Activated CD8-positive, alpha-beta memory T cell treated with anti-CD3 and anti-CD28 coated beads, Interleukin-2, amount 10 ng/mL, durations not matched to agents 7 days and 5 days (primary cell): ENCODE data around the gene CUX1. TPM values are rescaled to one million over a fixed set of nuclear protein-coding genes. Genes with fewer than 3 reads are reported as not detected.

Source experiments
- ATAC-seq: fragments of 150-1000 bp; cut with Tn5 transposase; one replicate; pipeline ENCODE4 v1.10.0; 2021; ENCODE audit warnings: moderate library complexity
- CTCF ChIA-PET: fragments of 350-600 bp; sonication (Branson Sonifier 250); formaldehyde crosslinking; loops from one replicate; lab custom pipeline; 2021; ENCODE audit warnings: antibody characterized with exemption; lab: Charles Lee
- DNase-seq: peaks from one replicate; pipeline ENCODE4 v3.0.0-alpha.2; 2020
- H3K27ac Mint-ChIP-seq: one replicate; pipeline ENCODE4 v1.8.0; 2021; ENCODE audit warnings: mild to moderate bottlenecking, mixed read lengths
- H3K27me3 Mint-ChIP-seq: one replicate; pipeline ENCODE4 v1.8.0; 2021; ENCODE audit warnings: mixed read lengths
- H3K36me3 Mint-ChIP-seq: one replicate; pipeline ENCODE4 v1.8.0; 2021; ENCODE audit warnings: mild to moderate bottlenecking, mixed read lengths
- H3K4me1 Mint-ChIP-seq: one replicate; pipeline ENCODE4 v1.8.0; 2021; ENCODE audit warnings: mixed read lengths
- H3K4me3 Mint-ChIP-seq: one replicate; pipeline ENCODE4 v1.8.0; 2021; ENCODE audit warnings: mild to moderate bottlenecking, moderate library complexity, mixed read lengths
- H3K9me3 Mint-ChIP-seq: one replicate; pipeline ENCODE4 v1.8.0; 2022; ENCODE audit warnings: low read depth, mixed read lengths
- total RNA-seq, 2 experiments: library from RNA; stranded (reverse); gene quantifications; one replicate each; pipeline ENCODE4 v1.2.3, GENCODE V29; 2021

Gene CUX1
- total RNA-seq, 2 experiments from 2014 or later = 24.0 to 28.7 TPM

DNA sequence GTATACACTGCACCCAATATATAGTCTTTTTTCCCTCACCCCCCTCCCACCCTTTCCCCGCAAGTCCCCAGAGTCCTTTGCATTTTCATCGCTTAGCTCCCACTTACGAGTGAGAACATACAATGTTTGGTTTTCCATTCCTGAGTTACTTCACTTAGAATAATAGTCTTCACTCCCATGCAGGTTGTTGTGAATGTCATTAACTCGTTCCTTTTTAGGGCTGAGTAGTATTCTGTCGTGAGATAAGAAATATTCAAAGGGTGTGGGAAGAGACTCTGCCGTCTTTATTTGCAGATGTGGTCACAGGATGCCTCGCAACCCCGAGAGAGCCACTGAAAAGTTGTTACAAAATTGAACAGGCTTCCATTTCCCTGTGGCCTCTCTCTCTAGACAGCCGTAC lies 331.4 kb downstream of the CUX1 start:
- no peak for ATAC-seq
- Mint-ChIP-seq H3K36me3 (no peaks in the 10 kb centered on the region), H3K9me3 (no peaks in the 10 kb centered on the region), H3K27ac (no peak overlapping the region), H3K4me1 (no peaks in the 10 kb centered on the region), H3K4me3 (no peak overlapping the region), H3K27me3 (no peaks in the 10 kb centered on the region)
- CTCF ChIA-PET = interaction anchor here (0.6 kb wide), 1 partner anchor 19 kb away, joined by 3 read pairs; no protein-coding TSS in a partner anchor
- DNase-seq = no peak

DNA sequence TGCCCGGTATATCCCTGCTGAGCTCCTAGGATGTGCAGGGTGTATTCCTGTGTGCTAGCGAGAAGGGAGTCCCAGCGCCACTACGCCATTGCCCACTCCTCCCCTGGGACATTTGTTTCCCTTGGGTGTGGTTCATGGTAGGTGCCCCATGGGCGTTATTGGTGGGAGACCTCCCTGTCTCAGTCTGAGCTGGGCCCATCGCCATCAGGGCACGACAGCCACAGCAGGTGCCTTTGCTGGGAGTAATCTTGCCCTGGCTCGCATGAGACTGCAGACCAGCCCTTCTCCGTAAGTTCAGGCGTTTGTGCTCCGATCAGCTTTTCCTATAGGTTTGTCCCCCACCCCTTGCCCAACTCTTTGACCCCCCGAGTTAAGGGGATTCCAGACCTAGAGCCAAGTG lies 332.0 kb downstream of the CUX1 start:
- ATAC-seq = no peak
- Mint-ChIP-seq H3K4me3 (no peak overlapping the region), H3K36me3 (no peaks in the 10 kb centered on the region), H3K4me1 (no peaks in the 10 kb centered on the region), H3K9me3 (no peaks in the 10 kb centered on the region), H3K27me3 (no peaks in the 10 kb centered on the region), H3K27ac (no peak overlapping the region)
- no peak for DNase-seq
- CTCF ChIA-PET = no interaction called here

DNA sequence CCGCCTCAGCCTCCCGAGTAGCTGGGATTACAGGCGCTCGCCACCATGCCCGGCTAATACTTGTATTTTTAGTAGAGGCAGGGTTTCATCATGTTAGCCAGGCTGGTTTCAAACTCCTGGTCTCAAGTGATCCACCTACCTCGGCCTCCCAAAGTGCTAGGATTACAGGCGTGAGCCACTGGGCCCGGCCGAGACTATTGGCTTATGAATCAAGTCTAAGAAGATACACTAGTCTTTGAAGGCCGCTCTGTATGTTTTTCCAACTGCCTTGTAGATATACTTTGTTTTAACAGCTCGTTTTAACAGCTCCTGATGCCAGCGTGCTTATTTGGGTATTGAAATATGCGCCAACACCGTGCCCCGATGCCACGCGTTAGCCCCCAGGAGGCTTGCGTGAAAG lies 332.8 kb downstream of the CUX1 start:
- H3K4me3 Mint-ChIP-seq = no peak overlapping the region
- H3K36me3 Mint-ChIP-seq = no peaks in the 10 kb centered on the region
- CTCF ChIA-PET = no interaction called here
- H3K27ac Mint-ChIP-seq = no peak overlapping the region
- no peaks in the 10 kb centered on the region for H3K4me1 Mint-ChIP-seq
- no peaks in the 10 kb centered on the region for H3K9me3 Mint-ChIP-seq
- DNase-seq (no peak), ATAC-seq (no peak)
- no peaks in the 10 kb centered on the region for H3K27me3 Mint-ChIP-seq

DNA sequence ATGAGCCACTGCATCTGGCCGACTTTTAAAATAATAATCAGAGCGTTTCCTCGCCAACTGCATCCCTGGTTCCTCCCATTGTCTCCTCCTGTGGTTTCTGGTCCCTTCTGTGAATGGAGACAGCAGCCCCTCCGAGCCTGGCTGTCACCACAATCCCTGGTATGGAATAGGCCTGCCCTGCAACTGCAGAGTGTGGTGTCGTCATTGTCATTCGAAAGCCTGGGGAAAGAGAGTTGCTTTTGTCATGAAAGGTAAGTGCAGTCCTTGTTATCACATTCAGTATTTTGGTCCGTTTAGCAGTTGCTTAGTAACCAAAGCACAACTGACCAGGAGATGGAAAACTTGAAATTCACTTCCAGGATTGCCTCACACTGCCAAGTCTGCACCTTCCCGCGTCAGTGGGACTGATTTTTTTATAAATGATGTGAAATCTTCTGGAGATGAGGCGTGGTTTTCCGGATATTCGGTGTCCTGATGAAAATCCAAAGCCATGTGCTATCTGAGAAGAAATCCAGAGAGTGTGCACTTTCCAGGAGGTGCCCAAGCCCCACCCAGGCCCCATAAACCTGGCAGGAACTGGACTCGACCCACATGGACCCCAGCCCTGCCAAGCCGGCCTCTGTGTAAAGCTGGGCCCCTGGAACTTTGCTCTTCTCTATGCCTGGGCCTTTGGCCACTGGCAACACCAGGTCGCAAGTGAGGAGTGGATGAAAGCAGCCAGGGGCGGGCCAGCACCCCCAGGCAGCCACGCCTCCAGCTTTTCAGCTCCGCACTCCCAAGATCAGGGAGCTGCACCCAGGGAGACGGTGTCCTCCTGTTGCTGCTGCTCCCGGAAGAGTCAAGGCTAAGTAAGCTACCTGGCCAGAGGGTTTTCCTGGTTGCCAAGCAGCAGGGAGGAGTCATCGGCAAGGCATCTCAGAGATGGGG lies 335.5 kb downstream of the CUX1 start:
- no peaks in the 10 kb centered on the region for H3K9me3 Mint-ChIP-seq
- H3K4me3 Mint-ChIP-seq = no peak overlapping the region
- CTCF ChIA-PET = no interaction called here
- H3K4me1 Mint-ChIP-seq = no peaks in the 10 kb centered on the region
- no peak overlapping the region for H3K27ac Mint-ChIP-seq
- no peak for DNase-seq
- H3K27me3 Mint-ChIP-seq = no peaks in the 10 kb centered on the region
- no peak for ATAC-seq
- no peaks in the 10 kb centered on the region for H3K36me3 Mint-ChIP-seq

DNA sequence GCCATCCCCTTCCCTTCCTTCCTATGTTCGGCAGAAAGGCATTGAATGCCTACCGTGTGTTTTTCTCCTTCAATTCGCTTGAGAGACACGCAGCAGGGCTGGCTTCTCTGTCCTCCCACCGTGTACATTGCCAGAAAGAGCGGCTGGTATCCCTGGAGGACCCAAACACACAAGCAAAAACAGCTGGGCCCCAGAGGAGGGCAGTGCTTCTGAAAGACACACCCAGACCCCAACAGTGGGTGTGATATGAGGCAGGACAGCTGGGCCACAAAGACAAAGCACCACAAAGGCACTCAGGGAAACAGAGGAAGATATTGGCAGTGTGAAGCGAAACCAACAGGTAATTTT lies 336.1 kb downstream of the CUX1 start:
- no peak for ATAC-seq
- DNase-seq = no peak
- CTCF ChIA-PET = no interaction called here
- Mint-ChIP-seq H3K27me3 (no peaks in the 10 kb centered on the region), H3K36me3 (no peaks in the 10 kb centered on the region), H3K9me3 (no peaks in the 10 kb centered on the region), H3K27ac (no peak overlapping the region), H3K4me1 (no peaks in the 10 kb centered on the region), H3K4me3 (no peak overlapping the region)

DNA sequence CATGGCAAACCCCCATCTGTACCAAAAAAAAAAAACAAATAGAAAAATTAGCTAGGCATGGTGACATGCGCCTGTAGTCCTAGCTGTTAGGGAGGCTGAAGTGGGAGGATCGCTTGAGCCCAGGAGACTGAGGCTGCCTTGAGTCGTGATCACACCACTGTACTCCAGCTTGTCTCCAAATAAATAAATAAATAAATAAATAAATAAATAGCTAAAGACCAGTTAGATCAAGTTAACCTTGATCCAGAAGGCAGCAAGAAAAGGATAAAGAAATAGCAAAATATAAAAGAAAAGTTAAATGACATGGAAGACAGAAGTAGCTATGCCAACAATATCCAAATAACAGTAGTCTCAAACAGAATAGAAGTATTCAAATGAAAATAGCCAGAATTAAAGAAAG lies 337.0 kb downstream of the CUX1 start:
- ATAC-seq = no peak
- no peak for DNase-seq
- H3K4me1 Mint-ChIP-seq = no peaks in the 10 kb centered on the region
- H3K27ac Mint-ChIP-seq = no peak overlapping the region
- no peak overlapping the region for H3K4me3 Mint-ChIP-seq
- CTCF ChIA-PET = no interaction called here
- no peaks in the 10 kb centered on the region for H3K36me3 Mint-ChIP-seq
- H3K27me3 Mint-ChIP-seq = no peaks in the 10 kb centered on the region
- H3K9me3 Mint-ChIP-seq = no peaks in the 10 kb centered on the region

DNA sequence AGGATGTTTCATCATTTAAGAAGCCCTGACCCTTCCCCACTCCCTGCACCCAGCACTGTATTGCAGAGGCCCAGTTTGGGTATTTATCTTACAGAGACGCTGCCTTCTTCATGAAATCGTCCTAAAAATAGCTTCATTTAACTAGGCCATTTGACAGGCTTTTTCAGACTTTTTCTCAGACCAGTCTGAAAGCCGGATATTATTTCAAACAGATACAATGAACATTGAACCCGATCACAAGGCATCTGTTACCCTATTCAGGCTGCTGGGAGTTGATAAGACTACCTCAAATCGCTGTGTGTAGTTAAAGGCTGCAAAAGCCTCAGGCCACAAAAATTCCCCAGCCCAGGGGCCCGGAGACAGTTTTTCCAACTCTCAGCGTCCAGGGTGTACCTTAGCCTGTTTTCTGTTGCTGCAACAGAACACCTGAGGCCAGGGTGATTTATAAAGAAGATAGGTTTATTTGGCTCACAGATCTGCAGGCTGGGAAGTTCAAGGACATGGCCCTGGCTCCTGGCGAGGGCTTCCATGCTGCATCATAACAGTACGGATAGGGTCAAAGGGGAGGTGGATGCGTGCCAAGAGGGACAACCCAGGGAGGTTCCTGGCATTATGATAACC lies 338.5 kb downstream of the CUX1 start:
- CTCF ChIA-PET = no interaction called here
- H3K36me3 Mint-ChIP-seq = no peaks in the 10 kb centered on the region
- H3K4me3 Mint-ChIP-seq = no peak overlapping the region
- H3K27me3 Mint-ChIP-seq = no peaks in the 10 kb centered on the region
- H3K27ac Mint-ChIP-seq = no peak overlapping the region
- no peaks in the 10 kb centered on the region for H3K9me3 Mint-ChIP-seq
- DNase-seq = no peak
- ATAC-seq = no peak
- H3K4me1 Mint-ChIP-seq = no peaks in the 10 kb centered on the region

DNA sequence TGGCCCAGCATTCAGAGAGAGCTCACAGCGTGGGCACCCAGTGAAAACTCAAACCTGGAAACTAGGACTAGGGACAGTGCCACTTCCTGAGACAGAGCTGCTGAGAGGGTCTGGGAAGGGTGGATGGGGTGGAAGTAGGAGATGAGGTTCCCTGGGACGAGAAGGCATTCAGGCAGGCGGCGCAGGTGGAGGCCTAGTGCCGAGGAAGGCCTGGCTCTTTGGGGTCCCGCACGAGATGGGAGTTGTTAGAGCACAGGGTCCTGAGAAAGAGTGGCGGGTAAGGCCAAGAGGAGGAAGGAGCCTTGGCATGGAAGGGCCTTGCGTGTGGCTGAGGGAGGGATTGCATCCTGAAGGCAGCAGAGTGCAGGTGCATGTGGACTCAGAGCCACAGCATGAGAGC lies 339.4 kb downstream of the CUX1 start:
- Mint-ChIP-seq H3K4me1 (no peaks in the 10 kb centered on the region), H3K27ac (no peak overlapping the region), H3K36me3 (no peaks in the 10 kb centered on the region), H3K9me3 (no peaks in the 10 kb centered on the region), H3K4me3 (no peak overlapping the region), H3K27me3 (no peaks in the 10 kb centered on the region)
- DNase-seq (no peak), ATAC-seq (no peak)
- CTCF ChIA-PET = no interaction called here

DNA sequence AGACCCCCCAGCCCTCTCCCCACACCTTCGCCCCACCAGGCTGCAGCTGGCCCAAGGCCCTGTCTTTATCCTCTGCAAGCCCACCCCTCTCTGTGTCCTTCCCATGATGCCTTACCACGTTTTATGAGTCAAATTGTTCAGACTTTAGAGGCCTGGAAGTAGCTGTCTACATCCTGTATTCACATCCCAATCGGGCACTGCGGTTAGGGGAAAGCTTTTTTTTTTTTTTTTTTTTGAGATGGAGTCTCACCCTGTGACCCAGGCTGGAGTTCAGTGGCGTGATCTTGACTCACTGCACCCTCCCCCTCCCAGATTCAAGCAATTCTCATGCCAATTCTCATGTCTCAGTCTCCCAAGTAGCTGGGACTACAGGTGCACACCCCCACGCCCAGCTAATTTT lies 347.7 kb downstream of the CUX1 start:
- DNase-seq (no peak), ATAC-seq (no peak)
- Mint-ChIP-seq H3K9me3 (no peaks in the 10 kb centered on the region), H3K27me3 (no peaks in the 10 kb centered on the region), H3K4me1 (no peaks in the 10 kb centered on the region), H3K36me3 (no peaks in the 10 kb centered on the region), H3K27ac (no peak overlapping the region), H3K4me3 (no peak overlapping the region)
- CTCF ChIA-PET = no interaction called here

DNA sequence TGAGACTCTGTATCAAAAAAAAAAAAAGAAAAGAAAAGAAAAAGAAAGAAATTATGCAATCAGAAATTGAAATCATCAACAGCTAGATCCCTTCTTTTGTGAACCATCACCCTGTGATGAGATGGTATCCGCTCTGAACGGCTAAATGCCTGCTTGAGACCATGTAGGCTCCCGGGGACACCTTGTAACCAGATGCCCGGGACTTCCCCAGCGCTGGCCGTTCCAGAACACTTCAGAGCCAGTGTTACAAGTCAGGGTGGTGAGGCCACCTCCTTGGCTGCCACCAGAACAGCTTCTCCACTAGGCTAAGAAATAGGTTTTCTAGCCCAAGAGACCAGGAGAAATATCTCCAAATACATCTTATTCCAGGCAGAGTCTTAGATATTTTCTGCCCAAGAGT lies 349.8 kb downstream of the CUX1 start:
- H3K4me1 Mint-ChIP-seq = no peaks in the 10 kb centered on the region
- H3K27ac Mint-ChIP-seq = no peak overlapping the region
- DNase-seq = no peak
- H3K9me3 Mint-ChIP-seq = no peaks in the 10 kb centered on the region
- ATAC-seq = no peak
- CTCF ChIA-PET = no interaction called here
- H3K27me3 Mint-ChIP-seq = no peaks in the 10 kb centered on the region
- no peaks in the 10 kb centered on the region for H3K36me3 Mint-ChIP-seq
- H3K4me3 Mint-ChIP-seq = no peak overlapping the region

DNA sequence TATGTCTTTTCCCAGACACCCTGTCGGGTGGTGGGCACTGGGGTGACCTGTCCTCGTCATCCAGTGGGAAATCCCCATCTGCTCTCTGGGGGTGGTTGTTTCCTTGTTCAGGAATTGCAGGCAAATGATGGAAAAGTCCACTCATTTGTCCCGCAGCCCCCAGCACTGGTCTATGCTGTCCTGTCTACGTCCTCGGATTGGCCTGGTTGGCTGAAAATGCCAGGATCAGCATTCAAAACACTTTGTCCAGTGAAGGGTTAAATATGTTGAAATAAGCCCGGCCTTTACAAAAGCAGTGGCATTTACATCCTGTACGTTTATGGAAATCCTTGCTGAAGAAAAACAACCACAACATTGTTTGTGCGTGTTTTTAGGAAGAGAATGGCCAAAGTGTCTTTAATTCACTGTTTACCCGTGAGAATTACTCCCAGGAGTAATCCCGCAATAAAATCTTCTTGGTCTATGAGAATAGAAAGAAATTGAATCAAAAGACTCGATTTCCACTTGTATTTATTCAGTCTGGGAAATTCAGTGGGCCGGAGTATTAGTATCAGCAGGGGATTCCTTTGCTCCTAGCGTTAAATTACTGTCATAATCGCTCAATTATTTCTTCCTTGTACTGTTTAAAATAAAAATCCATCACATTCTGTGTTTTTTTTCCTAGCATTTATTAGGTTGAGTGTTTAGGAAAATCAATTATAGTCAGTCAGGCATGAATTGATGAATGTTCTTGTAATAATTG lies 352.4 kb downstream of the CUX1 start:
- H3K9me3 Mint-ChIP-seq = no peaks in the 10 kb centered on the region
- ATAC-seq = no peak
- CTCF ChIA-PET = no interaction called here
- no peak overlapping the region for H3K4me3 Mint-ChIP-seq
- H3K27ac Mint-ChIP-seq = no peak overlapping the region
- no peaks in the 10 kb centered on the region for H3K4me1 Mint-ChIP-seq
- no peaks in the 10 kb centered on the region for H3K36me3 Mint-ChIP-seq
- DNase-seq = no peak
- H3K27me3 Mint-ChIP-seq = no peaks in the 10 kb centered on the region

DNA sequence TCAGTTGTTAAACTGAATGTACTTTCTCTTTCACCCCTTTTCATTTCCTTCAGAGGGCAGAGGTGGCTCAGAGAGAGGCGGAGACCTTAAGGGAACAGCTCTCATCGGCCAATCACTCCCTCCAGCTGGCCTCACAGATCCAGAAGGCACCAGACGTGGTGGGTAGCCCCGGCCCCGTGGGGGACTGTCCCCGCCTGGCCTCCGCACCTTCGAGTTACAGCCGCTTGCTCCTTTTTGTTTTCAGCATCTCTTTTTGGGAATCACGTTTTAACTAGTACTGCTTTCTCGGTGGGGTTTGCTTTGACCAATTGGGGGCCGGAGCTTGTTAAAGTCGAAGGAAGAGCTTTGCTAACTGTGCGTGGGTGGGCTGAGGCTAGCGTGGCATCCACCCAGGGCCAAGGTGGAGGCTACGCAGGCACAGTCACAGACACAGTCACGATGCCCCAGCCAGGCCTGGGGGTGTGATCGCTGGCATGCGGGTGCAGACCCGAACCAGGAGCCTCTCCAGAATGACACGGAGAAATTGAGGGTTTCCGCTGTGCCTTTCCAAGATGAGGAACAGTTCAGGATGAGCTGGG lies 353.1 kb downstream of the CUX1 start:
- no peak for DNase-seq
- no peaks in the 10 kb centered on the region for H3K9me3 Mint-ChIP-seq
- no peak overlapping the region for H3K27ac Mint-ChIP-seq
- CTCF ChIA-PET = no interaction called here
- no peaks in the 10 kb centered on the region for H3K36me3 Mint-ChIP-seq
- ATAC-seq = no peak
- no peaks in the 10 kb centered on the region for H3K27me3 Mint-ChIP-seq
- no peaks in the 10 kb centered on the region for H3K4me1 Mint-ChIP-seq
- no peak overlapping the region for H3K4me3 Mint-ChIP-seq

DNA sequence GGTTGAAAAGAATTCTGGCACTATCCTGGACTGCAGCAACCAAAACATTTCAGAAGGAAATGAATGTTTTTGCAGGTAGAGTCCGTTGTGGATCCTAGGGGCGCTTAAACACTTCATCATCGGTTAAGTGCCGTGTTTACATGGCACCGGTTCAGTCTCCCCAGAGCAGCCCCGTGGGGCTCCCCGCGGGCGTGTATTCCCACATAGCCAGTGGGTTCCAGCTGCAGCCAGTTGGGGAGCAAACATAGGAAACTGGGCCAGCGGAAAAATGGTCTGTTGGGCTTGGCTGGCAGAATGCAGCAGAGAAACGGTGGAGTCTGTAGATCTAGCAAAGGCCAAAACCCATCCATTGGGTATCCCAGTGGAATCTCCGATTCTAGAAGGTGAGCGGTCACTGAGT lies 356.2 kb downstream of the CUX1 start:
- Mint-ChIP-seq H3K4me3 (no peak overlapping the region), H3K4me1 (no peaks in the 10 kb centered on the region), H3K27ac (no peak overlapping the region), H3K9me3 (no peaks in the 10 kb centered on the region), H3K27me3 (no peaks in the 10 kb centered on the region), H3K36me3 (no peaks in the 10 kb centered on the region)
- DNase-seq (no peak), ATAC-seq (no peak)
- CTCF ChIA-PET = no interaction called here
